SK-N-SH treated with all-trans-retinoic acid at 6 μM for 48 hours (cell line): ENCODE measurements around the gene ITGB2.

ENCODE experiments used
- ATAC-seq: fragments of 200-7000 bp; cut with Tn5 transposase; 3 replicates; pipeline ENCODE4 v1.9.1; 2020; ENCODE audit warnings: mild to moderate bottlenecking, moderate library complexity
- ARNTL ChIP-seq: fragments of 450-650 bp; formaldehyde crosslinking; IDR thresholded peaks from 2 replicates; pipeline ENCODE4 v1.5.0; 2020; ENCODE audit warnings: low read depth, mild to moderate bottlenecking, moderate library complexity, borderline replicate concordance
- BACH2 ChIP-seq: fragments of 250-450 bp; sonication (Bioruptor Pico); IDR thresholded peaks from 2 replicates; pipeline ENCODE4 v1.9.0; 2021; ENCODE audit warnings: mild to moderate bottlenecking, borderline replicate concordance
- CREB5 ChIP-seq: fragments of 250-450 bp; sonication (Bioruptor Pico); IDR thresholded peaks from 2 replicates; pipeline ENCODE4 v1.5.1; 2020; ENCODE audit warnings: low read depth, mild to moderate bottlenecking, moderate library complexity
- CSDC2 ChIP-seq: fragments of 250-450 bp; sonication (Bioruptor Pico); IDR thresholded peaks from 2 replicates; pipeline ENCODE4 v1.5.0; 2020; ENCODE audit warnings: mild to moderate bottlenecking, moderate library complexity
- GLIS3 ChIP-seq: fragments of 250-450 bp; sonication (Bioruptor Pico); IDR thresholded peaks from 2 replicates; pipeline ENCODE4 v1.5.0; 2020; ENCODE audit warnings: mild to moderate bottlenecking, moderate library complexity
- PATZ1 ChIP-seq: fragments of 250-450 bp; sonication (Bioruptor Pico); IDR thresholded peaks from 2 replicates; pipeline ENCODE4 v1.8.0; 2020; ENCODE audit warnings: mild to moderate bottlenecking, moderate library complexity, borderline replicate concordance
- POU6F1 ChIP-seq: fragments of 250-450 bp; sonication (Bioruptor Pico); IDR thresholded peaks from 2 replicates; pipeline ENCODE4 v1.8.0; 2021; ENCODE audit warnings: low read depth, mild to moderate bottlenecking, moderate library complexity, borderline replicate concordance
- PPARA ChIP-seq: fragments of 250-450 bp; sonication (Bioruptor Pico); IDR thresholded peaks from 2 replicates; pipeline ENCODE4 v1.5.0; 2020; ENCODE audit warnings: mild to moderate bottlenecking, borderline replicate concordance
- RARB ChIP-seq: fragments of 250-450 bp; sonication (Bioruptor Pico); IDR thresholded peaks from 2 replicates; pipeline ENCODE4 v1.8.0; 2021; ENCODE audit warnings: mild to moderate bottlenecking, moderate library complexity
- SNAI2 ChIP-seq: fragments of 250-450 bp; sonication (Bioruptor Pico); IDR thresholded peaks from 2 replicates; pipeline ENCODE4 v1.5.0; 2020; ENCODE audit warnings: mild to moderate bottlenecking, moderate library complexity
- TCF4 ChIP-seq: fragments of 250-450 bp; sonication (Bioruptor Pico); IDR thresholded peaks from 2 replicates; pipeline ENCODE4 v1.8.0; 2021; ENCODE audit warnings: mild to moderate bottlenecking, moderate library complexity, borderline replicate concordance
- TOX ChIP-seq: fragments of 250-450 bp; sonication (Bioruptor Pico); IDR thresholded peaks from 2 replicates; pipeline ENCODE4 v1.8.0; 2021; ENCODE audit warnings: mild to moderate bottlenecking, moderate library complexity, borderline replicate concordance
- TSHZ2 ChIP-seq: fragments of 250-450 bp; sonication (Bioruptor Pico); IDR thresholded peaks from 2 replicates; pipeline ENCODE4 v1.5.0; 2020; ENCODE audit warnings: mild to moderate bottlenecking, moderate library complexity
- ZC3H10 ChIP-seq: fragments of 250-450 bp; sonication (Bioruptor Pico); IDR thresholded peaks from 2 replicates; pipeline ENCODE4 v1.5.1; 2021; ENCODE audit warnings: mild to moderate bottlenecking, moderate library complexity
- ZFP3 ChIP-seq: fragments of 250-450 bp; sonication (Bioruptor Pico); IDR thresholded peaks from 2 replicates; pipeline ENCODE4 v1.5.0; 2020; ENCODE audit warnings: mild to moderate bottlenecking, moderate library complexity
- ZFP30 ChIP-seq: fragments of 450-650 bp; formaldehyde crosslinking; IDR thresholded peaks from 2 replicates; pipeline ENCODE4 v1.5.0; 2022; ENCODE audit warnings: mild to moderate bottlenecking, moderate library complexity
- ZNF565 ChIP-seq: fragments of 450-650 bp; formaldehyde crosslinking; conservative IDR thresholded peaks from 2 replicates; pipeline ENCODE4 v1.5.0; 2020; ENCODE audit warnings: low read depth, mild to moderate bottlenecking, moderate library complexity
- ZNF8 ChIP-seq: fragments of 450-650 bp; formaldehyde crosslinking; IDR thresholded peaks from 2 replicates; pipeline ENCODE4 v1.5.0; 2020; ENCODE audit warnings: mild to moderate bottlenecking, moderate library complexity

The ITGB2 gene

GRCh38 chr21:44846485-44847260, 74.0 kb downstream of the ITGB2 start:
- no peak for TF ChIP-seq ZNF565 (CRISPR knock-in tag)
- TF ChIP-seq POU6F1 (CRISPR knock-in tag) = no peak
- TF ChIP-seq ARNTL (CRISPR knock-in tag) = no peak
- no peak for TF ChIP-seq ZC3H10 (CRISPR knock-in tag)
- no peak for TF ChIP-seq ZFP3 (CRISPR knock-in tag)
- TF ChIP-seq TCF4 (CRISPR knock-in tag) = no peak
- TF ChIP-seq PATZ1 (CRISPR knock-in tag) = no peak
- TF ChIP-seq TOX = no peak
- TF ChIP-seq SNAI2 (CRISPR knock-in tag) = no peak
- ATAC-seq = peak; percentile 15

- TF ChIP-seq PATZ1 (CRISPR knock-in tag) = no peak
- TF ChIP-seq RARB = no peak
- no peak for TF ChIP-seq TSHZ2
- no peak for TF ChIP-seq ZFP30 (CRISPR knock-in tag)
- no peak for TF ChIP-seq GLIS3 (CRISPR knock-in tag)
- no peak for TF ChIP-seq CSDC2 (CRISPR knock-in tag)
- no peak for TF ChIP-seq TCF4 (CRISPR knock-in tag)
- no peak for TF ChIP-seq ZFP3 (CRISPR knock-in tag)
- no peak for TF ChIP-seq BACH2 (CRISPR knock-in tag)
- TF ChIP-seq ZNF8 (CRISPR knock-in tag) = no peak
- no peak for ATAC-seq
These were observed 74.5 kb downstream of the ITGB2 start for GRCh38 chr21:44846224-44846484.

- peak; percentile 84 for ATAC-seq
- TF ChIP-seq CREB5 (CRISPR knock-in tag) (no peak), SNAI2 (CRISPR knock-in tag) (no peak), ZNF565 (CRISPR knock-in tag) (no peak), ZNF8 (CRISPR knock-in tag) (no peak), PATZ1 (CRISPR knock-in tag) (no peak), PPARA (no peak), TSHZ2 (no peak), CSDC2 (CRISPR knock-in tag) (no peak), POU6F1 (CRISPR knock-in tag) (no peak), BACH2 (CRISPR knock-in tag) (no peak)
These were observed 75.1 kb downstream of the ITGB2 start for GRCh38 chr21:44845418-44846223.
